NCI-H345 treated with DMSO at 0.1 percent for 48 hours (cell line): ENCODE measurements around the gene FBRS.
"Not testable (repeated sequence)": the region's sequence is repeated elsewhere in the genome, so short reads cannot be mapped to it uniquely, and the experiment has no call there.

Source experiments
- DNase-seq: peaks from one replicate; lab custom pipeline; 2025; ENCODE audit not compliant: unreplicated experiment; lab: John Stamatoyannopoulos, UW

Gene FBRS

DNA sequence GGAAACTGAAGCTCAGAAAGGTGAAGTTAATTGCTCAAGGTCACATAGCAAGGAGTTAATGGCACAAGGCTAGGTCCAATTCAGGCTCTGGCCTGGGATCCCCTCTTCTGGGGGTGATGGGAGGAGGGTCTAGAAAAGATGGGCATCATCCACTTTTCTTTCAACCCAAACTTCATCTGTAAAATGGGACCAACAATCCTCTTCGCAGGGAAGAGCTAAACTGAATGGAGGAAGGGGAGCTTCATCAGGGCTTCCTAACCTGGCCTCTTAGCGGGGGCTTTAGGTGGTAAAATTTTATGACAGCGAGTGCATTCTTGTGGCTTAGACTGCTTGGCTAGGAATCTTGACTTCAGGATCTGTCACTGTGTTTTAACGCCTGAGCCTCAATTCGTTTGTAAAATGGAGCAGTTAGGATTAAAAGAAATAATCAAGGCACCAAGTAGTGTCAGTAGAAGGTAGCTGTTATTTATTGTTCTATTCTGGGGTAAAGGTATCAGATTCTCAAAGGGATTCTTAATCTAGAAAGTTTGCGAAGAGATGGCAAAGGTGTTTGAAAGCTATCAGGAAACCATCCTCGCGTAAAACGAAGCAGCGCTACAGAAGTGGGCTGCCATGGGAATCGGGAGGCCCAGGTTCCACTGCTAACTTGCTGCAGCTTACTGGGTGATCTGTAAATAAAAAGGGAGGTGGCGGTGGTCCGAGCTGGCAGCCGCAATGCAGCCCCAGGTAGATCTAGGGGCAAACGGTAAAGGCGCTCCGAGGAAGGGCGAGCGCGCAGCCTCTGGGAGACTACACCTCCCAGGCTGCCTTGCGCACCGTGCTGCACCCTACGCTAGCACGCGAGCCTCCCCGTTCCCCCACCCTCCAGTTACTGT, 39.3 kb downstream of the FBRS start:
- no peak for DNase-seq

- DNase-seq, result peak; percentile 95
Measured at GRCh38 chr16:30698139-30698815, 40.0 kb downstream of the FBRS start.

GRCh38 chr16:30698816-30699614, 40.8 kb downstream of the FBRS start, which contains the start of gene SRCAP:
Gene SRCAP, plus strand, starts transcription at chr16:30699171. Its CDS starts 1,654 bp downstream, at chr16:30700825.
- peak; percentile 82 for DNase-seq

DNA sequence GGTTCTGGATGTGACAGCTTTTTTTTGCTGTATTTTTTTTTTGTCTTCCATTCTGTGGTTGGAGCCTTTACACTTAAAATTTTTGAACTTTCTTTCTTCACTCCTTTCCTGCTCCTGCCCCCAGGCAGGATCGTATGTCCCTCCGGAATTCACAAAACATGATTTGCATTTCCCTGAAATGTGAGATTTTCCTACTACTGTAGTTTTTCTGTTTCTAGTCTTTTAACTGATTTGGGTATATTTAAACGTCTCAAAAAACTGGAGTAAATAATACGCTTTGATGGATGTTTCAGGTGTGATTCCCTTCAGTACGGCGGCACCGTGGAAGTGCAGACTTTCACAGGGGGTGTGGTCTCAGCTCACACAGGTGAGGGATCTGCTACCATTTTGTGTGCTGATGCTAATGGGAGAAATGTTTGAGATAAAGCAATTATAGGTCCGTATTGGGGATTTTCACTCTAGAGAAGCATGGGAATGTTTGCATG, 41.4 kb downstream of the FBRS start:
- DNase-seq, result no peak

- no peak for DNase-seq
Measured at GRCh38 chr16:30700491-30700890, 42.3 kb downstream of the FBRS start.

GRCh38 chr16:30700971-30701370, 42.7 kb downstream of the FBRS start:
- no peak for DNase-seq

GRCh38 chr16:30703071-30703470, 44.8 kb downstream of the FBRS start:
- not testable (repeated sequence) for DNase-seq

- no peak for DNase-seq
Measured at GRCh38 chr16:30703971-30704370, 45.7 kb downstream of the FBRS start.

DNA sequence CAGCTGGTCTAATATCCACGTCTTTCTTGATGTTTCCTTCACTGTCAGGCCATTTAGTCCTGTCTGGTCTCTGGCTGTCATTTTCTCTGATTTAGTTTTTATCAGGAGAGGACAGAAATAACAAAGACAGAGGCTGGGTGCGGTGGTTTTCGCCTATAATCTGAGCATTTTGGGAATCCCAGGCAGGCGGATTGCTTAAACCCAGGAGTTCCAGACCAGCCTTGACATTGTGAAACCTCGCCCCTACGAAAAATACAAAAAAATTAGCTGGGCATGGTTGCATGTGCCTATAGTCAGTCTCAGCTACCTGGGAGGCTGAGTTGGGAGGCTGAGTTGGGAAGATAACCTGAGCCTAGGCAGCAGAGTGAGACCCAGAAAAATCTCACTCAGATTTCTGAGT, 47.8 kb downstream of the FBRS start:
- no peak for DNase-seq

- no peak for DNase-seq
Measured at GRCh38 chr16:30710971-30711370, 52.7 kb downstream of the FBRS start.

- no peak for DNase-seq
Measured at GRCh38 chr16:30711712-30712111, 53.5 kb downstream of the FBRS start.

DNA sequence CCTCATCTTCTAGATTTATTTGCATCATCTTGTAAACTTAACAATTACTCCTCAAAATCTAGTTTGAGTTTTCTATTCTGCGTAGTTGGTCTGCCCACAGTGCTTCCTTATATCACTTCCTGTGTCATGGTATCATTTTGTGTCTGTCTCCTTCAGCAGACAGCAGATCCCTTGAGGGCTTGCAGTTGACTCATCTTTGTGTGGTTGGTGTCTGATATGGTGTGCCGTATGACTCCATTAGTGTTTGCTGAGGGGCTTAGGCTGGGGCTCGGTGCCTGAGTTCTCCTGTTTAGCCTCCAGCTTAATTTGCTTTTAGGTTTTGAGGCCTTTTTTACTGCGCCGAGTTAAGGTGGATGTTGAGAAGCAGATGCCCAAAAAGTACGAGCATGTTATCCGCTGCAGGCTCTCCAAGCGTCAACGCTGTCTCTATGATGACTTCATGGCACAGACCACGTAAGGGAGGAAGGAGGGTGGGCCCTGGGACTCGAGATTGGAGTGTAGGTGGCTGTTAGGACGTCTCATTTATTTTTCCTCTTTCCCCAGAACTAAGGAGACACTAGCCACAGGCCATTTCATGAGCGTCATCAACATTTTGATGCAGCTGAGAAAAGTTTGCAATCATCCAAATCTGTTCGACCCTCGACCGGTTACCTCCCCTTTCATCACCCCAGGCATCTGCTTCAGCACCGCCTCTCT, 57.7 kb downstream of the FBRS start:
- DNase-seq, result no peak

- no peak for DNase-seq
Measured at GRCh38 chr16:30720086-30720485, 61.9 kb downstream of the FBRS start.
